Measurements from ENCODE around the gene SLC16A13.

Gene SLC16A13

GRCh38 chr17:7068268-7068667, 32.5 kb downstream of the SLC16A13 start:
- DNase-seq (ENCODE audit: low read depth), result no peak
- TF ChIP-seq CTCF (IDR thresholded peaks at IDR 0.05; ENCODE audit: low read length, missing control alignments), result no peak
- no peak overlapping the region for H3K4me3 ChIP-seq (replicated peaks; ENCODE audit: low read depth, low read length)

GRCh38 chr17:7070712-7071111, 34.9 kb downstream of the SLC16A13 start:
- H3K4me3 ChIP-seq (replicated peaks; ENCODE audit: low read depth, low read length), result no peak overlapping the region
- TF ChIP-seq CTCF (IDR thresholded peaks at IDR 0.05; ENCODE audit: low read length, missing control alignments), result no peak
- no peak for DNase-seq (ENCODE audit: low read depth)

- DNase-seq (ENCODE audit: low read depth), result no peak
- TF ChIP-seq CTCF (IDR thresholded peaks at IDR 0.05; ENCODE audit: low read length, missing control alignments), result no peak
- H3K4me3 ChIP-seq (replicated peaks; ENCODE audit: low read depth, low read length), result no peak overlapping the region
Measured at GRCh38 chr17:7072406-7072805, 36.6 kb downstream of the SLC16A13 start.

GRCh38 chr17:7074931-7075330, 39.1 kb downstream of the SLC16A13 start:
- no peak for TF ChIP-seq CTCF (IDR thresholded peaks at IDR 0.05; ENCODE audit: low read length, missing control alignments)
- DNase-seq (ENCODE audit: low read depth), result no peak

GRCh38 chr17:7077911-7078546, 42.2 kb downstream of the SLC16A13 start:
- no peak for DNase-seq (ENCODE audit: low read depth)
- no peak for TF ChIP-seq CTCF (IDR thresholded peaks at IDR 0.05; ENCODE audit: low read length, missing control alignments)
- no peak overlapping the region for H3K4me3 ChIP-seq (replicated peaks; ENCODE audit: low read depth, low read length)

More at GRCh38 chr17:7074931-7075330, 39.1 kb downstream of the SLC16A13 start:
- H3K4me3 ChIP-seq (replicated peaks; ENCODE audit: low read depth, low read length), result no peak overlapping the region

- TF ChIP-seq CTCF (IDR thresholded peaks at IDR 0.05; ENCODE audit: low read length, missing control alignments), result no peak
- no peak overlapping the region for H3K4me3 ChIP-seq (replicated peaks; ENCODE audit: low read depth, low read length)
- DNase-seq (ENCODE audit: low read depth), result no peak
Measured at GRCh38 chr17:7078711-7079110, 42.9 kb downstream of the SLC16A13 start.

Measured in fibroblast of pulmonary artery (primary cell).